HG03060 (cell line): ENCODE data around the gene LRRC3C.

ENCODE experiments used
- ATAC-seq: cut with Tn5 transposase; IDR thresholded peaks from one replicate; pipeline ENCODE4 v1.9.1; 2021; ENCODE audit warnings: low read depth, moderate number of reproducible peaks; ENCODE audit not compliant: unreplicated experiment

LRRC3C gene

GRCh38 chr17:39973496-39973895 is 46.0 kb downstream of the LRRC3C start:
- no peak for ATAC-seq

DNA sequence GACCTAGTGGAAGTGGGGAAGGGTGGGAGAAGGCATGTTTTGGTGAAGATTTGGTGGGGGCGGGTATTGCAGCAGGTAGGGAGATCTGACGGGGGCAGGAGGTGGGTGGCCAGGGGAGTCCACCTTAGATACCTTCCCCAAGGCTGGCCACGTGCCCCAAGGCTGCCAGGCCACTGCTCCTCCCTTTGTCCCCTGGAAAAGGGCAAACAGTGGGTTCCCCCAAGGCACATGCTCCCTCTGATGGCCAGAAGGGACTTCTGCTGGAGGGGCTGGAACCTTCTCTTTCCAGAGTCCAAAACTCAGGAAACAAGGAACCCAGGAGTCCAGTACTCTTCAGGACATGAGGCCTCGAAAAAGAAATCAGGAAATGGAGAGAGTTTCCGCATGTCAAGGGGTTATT is 46.9 kb downstream of the LRRC3C start:
- ATAC-seq: no peak

DNA sequence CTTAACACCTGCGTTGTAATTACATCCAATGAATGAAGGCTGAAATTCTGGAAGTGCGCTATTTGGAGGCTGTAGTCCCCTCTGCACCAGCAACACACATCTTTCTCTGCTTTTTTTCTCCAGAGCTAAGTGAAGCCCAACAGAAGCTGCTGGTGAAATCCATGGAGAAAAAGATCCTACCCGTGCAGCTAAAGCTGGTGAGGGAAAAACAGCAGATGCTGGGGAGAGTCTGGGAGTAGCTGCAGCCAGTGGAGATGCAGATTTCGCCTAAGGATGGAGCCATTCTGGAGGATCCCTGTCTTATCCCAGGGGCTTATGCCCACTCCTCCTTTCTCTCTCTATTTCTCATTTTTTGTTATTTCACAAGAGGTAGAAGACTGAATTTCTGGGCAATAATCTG is 48.3 kb downstream of the LRRC3C start:
- ATAC-seq: no peak

DNA sequence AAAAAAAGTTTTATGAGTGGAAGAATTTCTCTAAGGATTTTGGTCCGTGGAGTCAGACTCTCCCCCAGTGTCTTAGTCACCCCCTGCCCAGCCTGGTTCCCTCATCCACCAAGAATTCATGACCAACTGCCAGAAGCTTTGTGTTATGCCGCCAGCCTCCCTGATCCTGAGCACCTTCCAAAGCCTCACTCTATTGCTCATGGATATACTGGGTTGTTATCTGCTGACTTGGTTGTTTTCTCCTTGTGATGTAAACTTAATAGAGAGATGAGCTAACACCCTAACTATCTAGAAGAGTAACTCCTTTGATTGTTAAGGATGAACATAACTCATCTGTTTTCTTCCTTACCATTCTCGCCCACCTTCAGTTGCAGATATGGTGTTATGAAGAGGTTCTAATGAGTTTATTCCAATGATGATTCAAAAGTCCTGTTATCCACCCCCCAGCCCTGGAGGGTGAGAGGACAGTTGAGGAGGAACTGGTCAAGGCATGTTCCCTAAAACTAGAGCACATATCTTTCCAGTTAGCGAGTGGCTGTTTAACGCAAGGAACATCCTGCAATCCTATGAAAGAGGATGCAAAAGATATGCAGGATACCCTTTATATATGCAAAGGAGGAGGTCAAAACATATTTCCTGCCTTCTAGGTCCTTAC is 51.6 kb downstream of the LRRC3C start:
- ATAC-seq: no peak

GRCh38 chr17:39979893-39980350 is 52.4 kb downstream of the LRRC3C start:
- ATAC-seq: no peak

DNA sequence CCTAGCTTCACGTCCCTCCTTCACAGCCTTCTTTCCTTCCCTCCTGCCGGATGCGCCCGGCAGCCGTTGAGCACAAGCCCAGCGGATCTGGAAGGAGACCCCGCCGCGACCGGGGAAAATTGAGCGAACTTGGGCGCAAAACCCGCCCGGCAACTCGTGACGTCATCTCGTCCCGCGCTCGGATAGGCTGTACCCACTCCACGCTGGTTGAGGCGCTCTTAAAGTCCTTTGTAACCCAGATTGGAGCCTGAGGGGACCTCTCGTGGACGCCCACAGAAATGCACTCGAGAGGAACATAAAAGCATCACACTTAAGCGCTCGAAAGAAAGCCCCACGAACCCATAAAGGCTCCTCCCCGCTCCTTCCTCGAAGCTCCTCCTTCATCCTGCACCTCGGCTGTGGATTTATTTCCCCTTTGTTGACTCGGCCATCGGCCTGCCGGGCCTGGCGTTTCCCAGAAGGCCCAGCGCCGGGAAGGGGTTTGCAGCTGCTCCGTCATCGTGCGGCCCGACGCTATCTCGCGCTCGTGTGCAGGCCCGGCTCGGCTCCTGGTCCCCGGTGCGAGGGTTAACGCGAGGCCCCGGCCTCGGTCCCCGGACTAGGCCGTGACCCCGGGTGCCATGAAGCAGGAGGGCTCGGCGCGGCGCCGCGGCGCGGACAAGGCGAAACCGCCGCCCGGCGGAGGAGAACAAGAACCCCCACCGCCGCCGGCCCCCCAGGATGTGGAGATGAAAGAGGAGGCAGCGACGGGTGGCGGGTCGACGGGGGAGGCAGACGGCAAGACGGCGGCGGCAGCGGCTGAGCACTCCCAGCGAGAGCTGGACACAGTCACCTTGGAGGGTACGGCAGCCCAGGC is 53.0 kb downstream of the LRRC3C start, which contains the start of gene PSMD3:
TSS of gene PSMD3 (plus strand) at position 457 of the 856 bp plus-strand sequence. CDS start at position 621, 164 bp downstream.
- peak; percentile 89 for ATAC-seq

GRCh38 chr17:39981207-39981741 is 53.7 kb downstream of the LRRC3C start:
- ATAC-seq: no peak

GRCh38 chr17:39981766-39982375 is 54.3 kb downstream of the LRRC3C start:
- ATAC-seq: no peak

GRCh38 chr17:39988206-39988810 is 60.8 kb downstream of the LRRC3C start:
- ATAC-seq: no peak

DNA sequence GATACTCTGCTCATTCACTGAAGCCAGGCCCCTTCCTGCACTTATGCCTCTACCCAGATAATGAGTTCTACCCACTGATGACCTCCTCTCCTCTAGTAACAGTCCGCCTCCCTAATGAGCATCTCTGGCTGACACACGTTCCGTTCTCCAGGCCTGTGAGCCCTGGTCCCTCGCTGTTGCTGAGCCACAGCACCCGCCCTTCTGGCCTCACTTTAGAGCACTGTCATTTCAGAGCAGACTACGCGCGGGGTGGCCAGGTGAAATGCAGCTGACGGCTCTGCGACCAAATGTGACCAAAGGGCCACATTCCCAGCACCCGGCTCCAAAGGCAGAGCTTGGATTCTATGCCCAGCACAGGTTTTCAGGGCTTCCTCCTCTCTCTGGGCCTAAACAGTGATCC is 66.9 kb downstream of the LRRC3C start:
- no peak for ATAC-seq
